Endothelial cell of umbilical vein (primary cell): ENCODE results near the gene SLC46A3. TPM values are rescaled to one million over a fixed set of nuclear protein-coding genes. Genes with fewer than 3 reads are reported as not detected.

Experiments used
- BruUV-seq: library from RNA; stranded (reverse); fragments of 400-500 nt; replicated peaks from 2 replicates; lab custom pipeline; 2021; lab: Mats Ljungman, UMichigan
- CTCF ChIA-PET: fragments of 300-600, 350-600 bp; sonication (Branson Sonifier 250); formaldehyde crosslinking; loops from one replicate; lab custom pipeline; 2021; ENCODE audit warnings: antibody characterized with exemption, inconsistent platforms; lab: Charles Lee
- POLR2A ChIA-PET: fragments of 300-600, 350-600 bp; sonication (Branson Sonifier 250); formaldehyde crosslinking; loops from one replicate; lab custom pipeline; 2021; ENCODE audit warnings: antibody characterized with exemption, inconsistent platforms; lab: Charles Lee
- DNase-seq: peaks from one replicate; pipeline ENCODE4 v3.0.0-alpha.2; 2011; ENCODE audit warnings: low read depth, low spot score
- FAIRE-seq: peaks from 2 replicates; lab custom pipeline; 2011; peaks lifted over from hg19 to GRCh38; lab: Jason Lieb, UNC
- H2AFZ ChIP-seq: 2 replicates; pipeline ENCODE4 v1.6.0; 2012; ENCODE audit warnings: low read depth, low read length, control low read depth, inconsistent platforms
- H3K27ac ChIP-seq: 2 replicates; pipeline ENCODE4 v1.5.1; 2011; ENCODE audit warnings: low read depth, mild to moderate bottlenecking, control low read depth, low read length, moderate library complexity; ENCODE audit not compliant: insufficient read depth
- H3K27me3 ChIP-seq, 2 experiments: 2 replicates each; pipeline versions ENCODE4 v1.6.0 to v1.6.1; 2011; ENCODE audit warnings: low read length in 2 of 2, mixed read lengths in 1 of 2; ENCODE audit not compliant: control insufficient read depth in 2 of 2, insufficient read depth in 2 of 2
- H3K36me3 ChIP-seq, 2 experiments: 2 replicates in 1 of 2; 3 replicates in 1 of 2; pipeline ENCODE4 v1.5.1; 2011; ENCODE audit warnings: low read length in 2 of 2, mild to moderate bottlenecking in 1 of 2, moderate library complexity in 1 of 2; ENCODE audit not compliant: control insufficient read depth in 2 of 2, insufficient read depth in 2 of 2; ENCODE audit errors: extremely low read depth in 1 of 2
- H3K4me1 ChIP-seq: 3 replicates; pipeline ENCODE4 v1.5.1; 2011; ENCODE audit warnings: mild to moderate bottlenecking, low read length; ENCODE audit not compliant: control insufficient read depth, insufficient read depth; ENCODE audit errors: extremely low read depth
- H3K4me2 ChIP-seq: 2 replicates; pipeline ENCODE4 v1.6.1; 2011; ENCODE audit warnings: low read length, control low read depth, mixed read lengths; ENCODE audit not compliant: insufficient read depth
- H3K4me3 ChIP-seq, 3 experiments: fragments of 200-600 bp in 1 of 3; sonication (generic), shearing (Covaris generic) in 1 of 3; replicated peaks in 1 of 3; 2 replicates each; pipeline ENCODE4 v1.5.1; 2011 to 2016; ENCODE audit warnings: control low read depth in 3 of 3, low read length in 3 of 3, mild to moderate bottlenecking in 2 of 3, inconsistent platforms in 1 of 3, low read depth in 1 of 3, moderate library complexity in 1 of 3; ENCODE audit not compliant: insufficient read depth in 1 of 3
- H3K79me2 ChIP-seq: 2 replicates; pipeline ENCODE4 v1.6.0; 2012; ENCODE audit warnings: low read length, inconsistent platforms; ENCODE audit not compliant: control insufficient read depth, insufficient read depth
- H3K9ac ChIP-seq: replicated peaks from 2 replicates; pipeline ENCODE3; 2011; ENCODE audit warnings: low read length, control low read depth; ENCODE audit not compliant: insufficient read depth; ENCODE audit errors: extremely low read depth
- H3K9me1 ChIP-seq: replicated peaks from 3 replicates; pipeline ENCODE4 v1.6.0; 2011; ENCODE audit warnings: mild to moderate bottlenecking, low read length; ENCODE audit not compliant: control insufficient read depth, insufficient read depth; ENCODE audit errors: extremely low read depth
- H3K9me3 ChIP-seq: replicated peaks from 2 replicates; pipeline ENCODE4 v1.5.1; 2012; ENCODE audit warnings: low read length, inconsistent platforms; ENCODE audit not compliant: control insufficient read depth, insufficient read depth
- H4K20me1 ChIP-seq: replicated peaks from 2 replicates; pipeline ENCODE3; 2011; ENCODE audit warnings: mild to moderate bottlenecking, low read length; ENCODE audit not compliant: control insufficient read depth, insufficient read depth; ENCODE audit errors: extremely low read depth
- CTCF ChIP-seq, 2 donors: IDR thresholded peaks; 1 replicate in 1 of 2; 2 replicates in 1 of 2; pipeline ENCODE4 v1.5.1; 2011; ENCODE audit warnings: low read length in 2 of 2, mild to moderate bottlenecking in 2 of 2, moderate library complexity in 2 of 2, control low read depth in 1 of 2, inconsistent platforms in 1 of 2, low read depth in 1 of 2; ENCODE audit not compliant: insufficient read depth in 1 of 2; ENCODE audit errors: extremely low read depth in 1 of 2
- EZH2 ChIP-seq: IDR thresholded peaks from 2 replicates; pipeline ENCODE4 v1.6.1; 2012; ENCODE audit warnings: borderline replicate concordance, low read depth, mild to moderate bottlenecking, moderate library complexity, low read length, inconsistent platforms; ENCODE audit not compliant: severe bottlenecking
- FOS ChIP-seq: IDR thresholded peaks from 2 replicates; pipeline ENCODE4 v1.6.1; 2011; ENCODE audit warnings: mild to moderate bottlenecking, low read length, moderate library complexity, borderline replicate concordance; ENCODE audit not compliant: insufficient read depth
- GATA2 ChIP-seq: IDR thresholded peaks from 2 replicates; pipeline ENCODE4 v1.7.0; 2011; ENCODE audit warnings: low read depth, mild to moderate bottlenecking, moderate library complexity, mixed read lengths, low read length; ENCODE audit not compliant: insufficient read length, insufficient read depth
- JUN ChIP-seq: IDR thresholded peaks from 2 replicates; pipeline ENCODE4 v1.6.1; 2011; ENCODE audit warnings: borderline replicate concordance, low read depth; ENCODE audit not compliant: insufficient read length, insufficient read depth
- MAX ChIP-seq: IDR thresholded peaks from 2 replicates; pipeline ENCODE4 v1.6.1; 2011; ENCODE audit not compliant: insufficient read depth, insufficient read length
- MYC ChIP-seq: IDR thresholded peaks from one replicate; pipeline ENCODE4 v1.6.1; 2011; ENCODE audit warnings: mild to moderate bottlenecking, low read depth, low read length
- POLR2A ChIP-seq: IDR thresholded peaks from 2 replicates; pipeline ENCODE4 v1.6.1; 2012; ENCODE audit warnings: low read depth, mild to moderate bottlenecking, control low read depth, low read length
- POLR2AphosphoS5 ChIP-seq: IDR thresholded peaks from 2 replicates; pipeline ENCODE4 v1.6.1; 2012; ENCODE audit warnings: low read depth, mild to moderate bottlenecking, control low read depth, low read length, moderate library complexity; ENCODE audit not compliant: insufficient read depth
- dilution Hi-C: fragments of 300-500 bp; cut with MboI; formaldehyde crosslinking; loops from one replicate; pipeline ENCODE4 v1.15.0; 2019; ENCODE audit warnings: low sequenced_read_pairs; ENCODE audit not compliant: extremely low pct_ligation_motif_present
- intact Hi-C: fragments of 100-400 bp; cut with micrococcal nuclease; formaldehyde crosslinking; loops from one replicate; pipeline ENCODE4 v1.10.0; 2022
- polyA plus RNA-seq, 4 experiments: library from polyadenylated mRNA; depleted of rRNA in 3 of 4; stranded (reverse) in 3 of 4; unstranded in 1 of 4; fragments of >200 nt; gene quantifications; 2 replicates each; pipeline versions ENCODE4 v1.2.1 to v1.2.3, GENCODE V29; 2011 to 2012; ENCODE audit warnings: missing spikeins in 1 of 4
- total RNA-seq: library from RNA; stranded (reverse); gene quantifications from 2 replicates; pipeline ENCODE4 v1.2.3, GENCODE V29; 2021

SLC46A3 gene
- total and polyA plus RNA-seq, 2 donors (not counting 3 experiments of a cell fraction or from before 2014, with no cell fraction given) = 2.0 to 2.1 TPM

- no peaks in the 10 kb centered on the region for H3K36me3 ChIP-seq
- H3K27ac ChIP-seq = no peak overlapping the region
- H3K4me3 ChIP-seq = no peak overlapping the region
- FAIRE-seq (no peak), DNase-seq (no peak)
- CTCF ChIA-PET = interaction anchor here (0.7 kb wide), 1 partner anchor 22 kb away, joined by 3 read pairs; the partner anchor contains the start of gene SLC46A3
- H3K9me1 ChIP-seq = no peaks in the 10 kb centered on the region
- H4K20me1 ChIP-seq = no peaks in the 10 kb centered on the region
- no peaks in the 10 kb centered on the region for H3K9me3 ChIP-seq
- H3K27me3 ChIP-seq = peaks cover 16 to 31% of the 10 kb centered on the region in 2 experiments
- H3K4me1 ChIP-seq = peaks cover 11% of the 10 kb centered on the region
- no TSS peak for BruUV-seq
- TF ChIP-seq GATA2 = no peak
- no peak for TF ChIP-seq CTCF (IDR thresholded peaks at IDR 0.05; ENCODE audit: extremely low read depth in 1 of 2, insufficient read depth in 1 of 2, low read depth in 1 of 2, low read length in 2 of 2)
- TF ChIP-seq FOS = no peak
- TF ChIP-seq POLR2AphosphoS5 = no peak
- no peak for TF ChIP-seq EZH2
- no peak for TF ChIP-seq MAX
- no peak for TF ChIP-seq POLR2A
- no peak for TF ChIP-seq JUN
- no peak for TF ChIP-seq MYC
- dilution Hi-C loops (no loop called here), intact Hi-C loops (no loop called here)
- H3K9ac ChIP-seq = no peak overlapping the region
- H3K4me2 ChIP-seq = no peak overlapping the region
- POLR2A ChIA-PET = no interaction called here
- H2AFZ ChIP-seq = no peak overlapping the region
- H3K79me2 ChIP-seq = no peaks in the 10 kb centered on the region
Observed at GRCh38 chr13:28741084-28741491, 22.3 kb upstream of the SLC46A3 start.
